CD14-positive monocyte (primary cell): Measurements from ENCODE around the gene NEGR1. TPM values are rescaled to one million over a fixed set of nuclear protein-coding genes. Genes with fewer than 3 reads are reported as not detected.
A peak's percentile ranks its signal among the peaks of the same experiment; 100 is the strongest.

Experiments used
- DNase-seq, 3 donors: peaks; one replicate each; pipeline ENCODE4 v3.0.0-alpha.2; 2011 to 2022
- H2AFZ ChIP-seq: 2 replicates; pipeline ENCODE4 v1.6.0; 2012; ENCODE audit warnings: mild to moderate bottlenecking, low read depth, low read length, inconsistent platforms; ENCODE audit not compliant: insufficient read depth, poor library complexity, severe bottlenecking
- H3K27ac ChIP-seq, 2 donors: 1 replicate in 1 of 2; 2 replicates in 1 of 2; pipeline ENCODE4 v1.5.1; 2012 to 2013; ENCODE audit warnings: low read length in 2 of 2, control low read depth in 1 of 2, inconsistent platforms in 1 of 2, low read depth in 1 of 2, mild to moderate bottlenecking in 1 of 2
- H3K27me3 ChIP-seq, 2 donors: one replicate each; pipeline versions ENCODE4 v1.6.0 to v1.6.1; 2011 to 2013; ENCODE audit warnings: low read length in 2 of 2; ENCODE audit not compliant: control insufficient read depth in 2 of 2, insufficient read depth in 2 of 2
- H3K36me3 ChIP-seq, 2 donors: replicated peaks in 1 of 2; 1 replicate in 1 of 2; 2 replicates in 1 of 2; pipeline versions ENCODE4 v1.5.1 to v1.6.1; 2012 to 2013; ENCODE audit warnings: low read length in 2 of 2, control low read depth in 1 of 2, inconsistent platforms in 1 of 2, mild to moderate bottlenecking in 1 of 2; ENCODE audit not compliant: insufficient read depth in 2 of 2, control insufficient read depth in 1 of 2
- H3K4me1 ChIP-seq, 2 donors: 1 replicate in 1 of 2; 2 replicates in 1 of 2; pipeline versions ENCODE4 v1.5.1 to v1.6.1; 2012 to 2013; ENCODE audit warnings: low read length in 2 of 2, control low read depth in 1 of 2, inconsistent platforms in 1 of 2, mild to moderate bottlenecking in 1 of 2, moderate library complexity in 1 of 2; ENCODE audit not compliant: insufficient read depth in 2 of 2, control insufficient read depth in 1 of 2
- H3K4me2 ChIP-seq: replicated peaks from 2 replicates; pipeline ENCODE3; 2012; ENCODE audit warnings: low read length, moderate library complexity, mild to moderate bottlenecking; ENCODE audit not compliant: poor library complexity, severe bottlenecking; ENCODE audit errors: extremely low read depth
- H3K4me3 ChIP-seq, 3 experiments: fragments of 200-600 bp in 1 of 3; sonication (generic) in 1 of 3; replicated peaks in 1 of 3; 1 replicate in 2 of 3; 2 replicates in 1 of 3; pipeline ENCODE4 v1.5.1; 2011 to 2013; ENCODE audit warnings: low read length in 3 of 3, mild to moderate bottlenecking in 3 of 3, control low read depth in 2 of 3, low read depth in 2 of 3, inconsistent platforms in 1 of 3, moderate library complexity in 1 of 3
- H3K79me2 ChIP-seq: 2 replicates; pipeline ENCODE4 v1.6.0; 2012; ENCODE audit warnings: mild to moderate bottlenecking, control low read depth, inconsistent platforms, low read length, moderate library complexity; ENCODE audit not compliant: insufficient read depth
- H3K9ac ChIP-seq: 2 replicates; pipeline ENCODE4 v1.6.0; 2017; ENCODE audit warnings: low read length, mild to moderate bottlenecking; ENCODE audit not compliant: insufficient read depth, poor library complexity, severe bottlenecking
- H3K9me3 ChIP-seq, 2 donors: replicated peaks in 1 of 2; 1 replicate in 1 of 2; 2 replicates in 1 of 2; pipeline versions ENCODE4 v1.5.1 to v1.6.1; 2012 to 2013; ENCODE audit warnings: low read length in 2 of 2, control low read depth in 1 of 2; ENCODE audit not compliant: control insufficient read depth in 1 of 2, insufficient read depth in 1 of 2
- H4K20me1 ChIP-seq: 2 replicates; pipeline ENCODE4 v1.6.0; 2012; ENCODE audit warnings: mild to moderate bottlenecking, low read length, control low read depth, moderate library complexity; ENCODE audit not compliant: insufficient read depth
- H3K27ac Mint-ChIP-seq, 7 donors: one replicate each; pipeline ENCODE4 v1.8.0; 2020; ENCODE audit warnings: mild to moderate bottlenecking in 7 of 7, mixed read lengths in 7 of 7, moderate library complexity in 6 of 7, inconsistent platforms in 2 of 7
- H3K27me3 Mint-ChIP-seq, 3 donors: one replicate each; pipeline ENCODE4 v1.8.0; 2021 to 2022; ENCODE audit warnings: low read depth in 3 of 3, mild to moderate bottlenecking in 3 of 3, mixed read lengths in 3 of 3, moderate library complexity in 3 of 3, inconsistent platforms in 1 of 3
- H3K36me3 Mint-ChIP-seq, 2 donors: one replicate each; pipeline ENCODE4 v1.8.0; 2020; ENCODE audit warnings: mixed read lengths in 2 of 2, inconsistent platforms in 1 of 2, mild to moderate bottlenecking in 1 of 2
- H3K4me1 Mint-ChIP-seq: one replicate; pipeline ENCODE4 v1.8.0; 2020; ENCODE audit warnings: mild to moderate bottlenecking, mixed read lengths
- H3K4me3 Mint-ChIP-seq, 2 donors: one replicate each; pipeline ENCODE4 v1.8.0; 2020; ENCODE audit warnings: mild to moderate bottlenecking in 2 of 2, mixed read lengths in 2 of 2, moderate library complexity in 1 of 2
- H3K9me3 Mint-ChIP-seq, 7 donors: one replicate each; pipeline ENCODE4 v1.8.0; 2020 to 2022; ENCODE audit warnings: mixed read lengths in 7 of 7, mild to moderate bottlenecking in 6 of 7, moderate library complexity in 6 of 7, inconsistent platforms in 2 of 7
- CTCF ChIP-seq: fragments of 200-600 bp; IDR thresholded peaks from one replicate; pipeline ENCODE4 v1.8.0; 2022; ENCODE audit warnings: antibody characterized with exemption, mild to moderate bottlenecking
- WGBS: methylation state at CpG from one replicate; pipeline ENCODE4 v1.1.5; 2013; ENCODE audit warnings: missing lambda C conversion rate; ENCODE audit not compliant: insufficient coverage; 5-methylcytosine and 5-hydroxymethylcytosine counted together
- intact Hi-C, 2 donors: fragments of 100-400 bp; cut with micrococcal nuclease; formaldehyde crosslinking; loops; one replicate each; pipeline versions ENCODE4 v1.15.0 to v1.15.1; 2023
- polyA plus RNA-seq, 3 donors: library from polyadenylated mRNA; depleted of rRNA in 1 of 3; unstranded in 2 of 3; stranded (reverse) in 1 of 3; fragments of 300-500 nt in 2 of 3; fragments of >200 nt in 1 of 3; fragmentation: Illumina TruSeq in 2 of 3; gene quantifications; 1 replicate in 2 of 3; 2 replicates in 1 of 3; pipeline ENCODE4 v1.2.3, GENCODE V29; 2012 to 2021

The NEGR1 gene
- polyA plus RNA-seq, 3 donors: 0.03 to 0.15 (median 0.13) TPM

GRCh38 chr1:72050551-72050950, 231.8 kb downstream of the NEGR1 start:
- no peak for TF ChIP-seq CTCF
- no peaks in the 10 kb centered on the region for H3K9me3 ChIP-seq
- H3K27ac ChIP-seq: no peak overlapping the region
- H3K4me1 ChIP-seq: peaks cover 0 to 2% of the 10 kb centered on the region in 2 donors
- intact Hi-C loops: no loop called here
- H3K9ac ChIP-seq: no peak overlapping the region
- no peaks in the 10 kb centered on the region for H3K79me2 ChIP-seq
- H4K20me1 ChIP-seq: no peaks in the 10 kb centered on the region
- no peak overlapping the region for H3K4me2 ChIP-seq
- no peak overlapping the region for H3K4me3 ChIP-seq
- no peak for DNase-seq
- no peaks in the 10 kb centered on the region for H3K27me3 Mint-ChIP-seq
- H3K36me3 ChIP-seq: no peaks in the 10 kb centered on the region
- no peak overlapping the region for H3K27ac Mint-ChIP-seq
- no peaks in the 10 kb centered on the region for H3K27me3 ChIP-seq
- no peak overlapping the region for H3K4me3 Mint-ChIP-seq
- no peaks in the 10 kb centered on the region for H3K36me3 Mint-ChIP-seq
- no peak overlapping the region for H2AFZ ChIP-seq
- peaks cover 4% of the 10 kb centered on the region for H3K4me1 Mint-ChIP-seq
- peaks cover 0 to 3% (median 0%) of the 10 kb centered on the region in 7 donors for H3K9me3 Mint-ChIP-seq

GRCh38 chr1:72037745-72038343, 244.5 kb downstream of the NEGR1 start:
- Histone ChIP-seq H3K4me1 (no peaks in the 10 kb centered on the region), H2AFZ (no peak overlapping the region), H4K20me1 (no peaks in the 10 kb centered on the region), H3K36me3 (no peaks in the 10 kb centered on the region), H3K9me3 (no peaks in the 10 kb centered on the region), H3K9ac (no peak overlapping the region), H3K4me2 (no peak overlapping the region), H3K4me3 (no peak overlapping the region), H3K27ac (no peak overlapping the region), H3K79me2 (no peaks in the 10 kb centered on the region), H3K27me3 (no peaks in the 10 kb centered on the region)
- peak in 1 of 3 donors; percentile 3 for DNase-seq
- TF ChIP-seq CTCF: peak; percentile 47
- Mint-ChIP-seq H3K4me1 (no peaks in the 10 kb centered on the region), H3K27ac (no peak overlapping the region), H3K9me3 (peaks cover 0 to 2% (median 0%) of the 10 kb centered on the region in 7 donors), H3K27me3 (no peaks in the 10 kb centered on the region), H3K4me3 (no peak overlapping the region), H3K36me3 (no peaks in the 10 kb centered on the region)
- intact Hi-C loops: no loop called here
- no CpG with 5 or more reads among the region's 3 CpGs for WGBS
